Left ventricle myocardium inferior (tissue), 1 donor: ENCODE results near the gene PDE6A. TPM values are rescaled to one million over a fixed set of nuclear protein-coding genes. Genes with fewer than 3 reads are reported as not detected.

ENCODE experiments used
- DNase-seq: peaks from one replicate; pipeline ENCODE4 v3.0.0-alpha.2; 2020
- H3K27ac ChIP-seq: fragments of 200-600 bp; replicated peaks from 2 replicates; pipeline ENCODE4 v1.8.0; 2021
- H3K27me3 ChIP-seq: fragments of 200-600 bp; 2 replicates; pipeline ENCODE4 v1.8.0; 2021; ENCODE audit warnings: low read depth
- H3K36me3 ChIP-seq: fragments of 200-600 bp; 2 replicates; pipeline ENCODE4 v1.8.0; 2021
- H3K4me1 ChIP-seq: fragments of 200-600 bp; 2 replicates; pipeline ENCODE4 v1.8.0; 2021
- H3K4me3 ChIP-seq: fragments of 200-600 bp; 2 replicates; pipeline ENCODE4 v1.8.0; 2021; ENCODE audit warnings: mild to moderate bottlenecking, moderate library complexity
- H3K9me3 ChIP-seq: fragments of 200-600 bp; replicated peaks from 2 replicates; pipeline ENCODE4 v1.8.0; 2021
- CTCF ChIP-seq: fragments of 200-600 bp; IDR thresholded peaks from 2 replicates; pipeline ENCODE4 v1.8.0; 2021; ENCODE audit warnings: antibody characterized with exemption, mild to moderate bottlenecking, borderline replicate concordance
- intact Hi-C: fragments of 100-400 bp; cut with micrococcal nuclease; formaldehyde crosslinking; loops from one replicate; pipeline ENCODE4 v1.11.0; 2022
- total RNA-seq: library from RNA; stranded (reverse); fragmentation: NEBNext Ultra II Directional; extraction: Animal tissue kit (Norgen Biotek cat#: 25700); gene quantifications from one replicate; pipeline ENCODE4 v1.2.1, GENCODE V29; 2021
- donor health status: DM: no; HTN: yes; CAD: no; lungs with severe emphysema.

The PDE6A gene
- total RNA-seq, 1 donor from 2014 or later = 0.22 TPM

GRCh38 chr5:149811453-149811852 is 133.1 kb downstream of the PDE6A start:
- peaks cover 95% of the 10 kb centered on the region for H3K4me1 ChIP-seq

GRCh38 chr5:149810856-149811255 is 133.7 kb downstream of the PDE6A start:
- TF ChIP-seq CTCF = no peak
- intact Hi-C loops = no loop called here
- peaks cover 97% of the 10 kb centered on the region for H3K4me1 ChIP-seq
- DNase-seq = no peak
- no peaks in the 10 kb centered on the region for H3K9me3 ChIP-seq
- peak overlapping the region; percentile 94 for H3K27ac ChIP-seq
- no peaks in the 10 kb centered on the region for H3K36me3 ChIP-seq
- no peaks in the 10 kb centered on the region for H3K27me3 ChIP-seq
- no peak overlapping the region for H3K4me3 ChIP-seq

More at GRCh38 chr5:149811453-149811852, 133.1 kb downstream of the PDE6A start:
- Histone ChIP-seq H3K27ac (peak overlapping the region; percentile 94), H3K4me3 (no peak overlapping the region), H3K27me3 (no peaks in the 10 kb centered on the region), H3K9me3 (no peaks in the 10 kb centered on the region), H3K36me3 (no peaks in the 10 kb centered on the region)
- no peak for TF ChIP-seq CTCF
- no peak for DNase-seq
- intact Hi-C loops = no loop called here

GRCh38 chr5:149809931-149810691 is 134.5 kb downstream of the PDE6A start:
- no peak for DNase-seq
- H3K4me1 ChIP-seq = peaks cover 97% of the 10 kb centered on the region
- H3K27me3 ChIP-seq = no peaks in the 10 kb centered on the region
- peak overlapping the region; percentile 94 for H3K27ac ChIP-seq
- H3K4me3 ChIP-seq = no peak overlapping the region
- no peaks in the 10 kb centered on the region for H3K36me3 ChIP-seq
- no peaks in the 10 kb centered on the region for H3K9me3 ChIP-seq
- TF ChIP-seq CTCF = no peak
- intact Hi-C loops = no loop called here

- TF ChIP-seq CTCF = no peak
- no peak overlapping the region for H3K4me3 ChIP-seq
- no peaks in the 10 kb centered on the region for H3K9me3 ChIP-seq
- peak overlapping the region; percentile 94 for H3K27ac ChIP-seq
- H3K27me3 ChIP-seq = no peaks in the 10 kb centered on the region
- no peak for DNase-seq
- H3K36me3 ChIP-seq = no peaks in the 10 kb centered on the region
- H3K4me1 ChIP-seq = peaks cover 97% of the 10 kb centered on the region
- intact Hi-C loops = no loop called here
These were observed 136.2 kb downstream of the PDE6A start for GRCh38 chr5:149808264-149808982.

Other genes with a start within 250 kb of the PDE6A start
- 28.4 TPM for gene PPARGC1B, start 214.5 kb downstream of the PDE6A start, total RNA-seq
- gene SLC26A2, start 16.0 kb upstream of the PDE6A start, total RNA-seq = 4.1 TPM
- gene TIGD6, start 55.9 kb upstream of the PDE6A start, total RNA-seq = 2.8 TPM
- 14.7 TPM for gene HMGXB3, start 55.9 kb upstream of the PDE6A start, total RNA-seq
- 15.5 TPM for gene CSF1R, start 141.8 kb upstream of the PDE6A start, total RNA-seq
- 39.7 TPM for gene PDGFRB, start 211.1 kb upstream of the PDE6A start, total RNA-seq
- not detected for gene CDX1, start 222.0 kb upstream of the PDE6A start, total RNA-seq
- not detected for gene SLC6A7, start 245.3 kb upstream of the PDE6A start, total RNA-seq